ENCODE results near the gene FXYD4.

- no peak for TF ChIP-seq POLR2A (IDR thresholded peaks at IDR 0.05; ENCODE audit: low read length)
- no peak for TF ChIP-seq GATA1 (IDR thresholded peaks at IDR 0.05; ENCODE audit: low read depth, low read length)
Observed at GRCh38 chr10:43340101-43340500, 31.3 kb upstream of the FXYD4 start.
